Transverse colon (tissue), 3 donors: ENCODE measurements around the gene NYNRIN.

Experiments used
- EP300 ChIP-seq: sonication (generic); formaldehyde crosslinking; IDR thresholded peaks from one replicate; pipeline ENCODE4 v1.6.1; 2017; ENCODE audit warnings: antibody characterized with exemption, low read depth
- POLR2A ChIP-seq: fragments of 450-650 bp; IDR thresholded peaks from one replicate; pipeline ENCODE4 v1.6.1; 2016; ENCODE audit warnings: antibody characterized with exemption, mild to moderate bottlenecking, moderate library complexity
- TF ChIP-seq, protein P1 (sequence below), 5 experiments: fragments of 200-600 bp in 3 of 5; fragments of 450-650 bp in 2 of 5; sonication (generic) in 3 of 5; IDR thresholded peaks; 1 replicate in 2 of 5; 2 replicates in 3 of 5; pipeline ENCODE4 v1.5.1; 2016 to 2017; ENCODE audit warnings: antibody characterized with exemption in 5 of 5, inconsistent platforms in 3 of 5, mild to moderate bottlenecking in 2 of 5, moderate library complexity in 1 of 5

DNA sequence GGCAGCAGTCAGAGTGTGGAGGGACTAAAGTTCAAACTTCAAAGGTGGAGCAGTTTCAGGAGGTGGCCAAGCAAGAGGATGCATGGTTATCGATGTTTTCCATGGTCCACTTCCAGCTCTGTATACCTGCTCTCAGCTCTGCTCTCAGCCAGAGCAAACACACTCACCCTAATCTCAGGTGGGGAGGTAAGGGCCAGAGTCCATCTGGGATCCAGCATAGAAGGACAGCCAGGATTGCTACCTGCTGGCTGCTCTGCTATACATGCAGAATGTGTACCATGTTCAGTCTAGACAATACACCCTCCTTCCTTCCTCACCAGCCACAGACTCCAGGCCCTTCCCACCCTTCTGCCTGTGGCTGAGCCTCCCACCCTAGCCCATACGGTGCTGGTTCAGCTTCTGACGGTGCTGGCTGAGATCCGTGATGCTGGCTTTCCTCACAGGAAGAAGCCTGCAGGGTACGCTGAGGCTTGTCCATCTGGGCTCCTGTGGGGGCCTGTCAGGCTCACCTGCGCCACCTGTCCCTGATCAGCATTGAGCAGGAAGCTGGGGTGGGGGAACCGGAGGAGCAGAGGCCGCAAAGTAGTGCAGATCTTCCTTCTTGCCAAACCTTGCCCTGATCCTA lies 28.2 kb downstream of the NYNRIN start:
- TF ChIP-seq POLR2A (peak; percentile 35), EP300 (no peak)
- TF ChIP-seq, protein P1, sequence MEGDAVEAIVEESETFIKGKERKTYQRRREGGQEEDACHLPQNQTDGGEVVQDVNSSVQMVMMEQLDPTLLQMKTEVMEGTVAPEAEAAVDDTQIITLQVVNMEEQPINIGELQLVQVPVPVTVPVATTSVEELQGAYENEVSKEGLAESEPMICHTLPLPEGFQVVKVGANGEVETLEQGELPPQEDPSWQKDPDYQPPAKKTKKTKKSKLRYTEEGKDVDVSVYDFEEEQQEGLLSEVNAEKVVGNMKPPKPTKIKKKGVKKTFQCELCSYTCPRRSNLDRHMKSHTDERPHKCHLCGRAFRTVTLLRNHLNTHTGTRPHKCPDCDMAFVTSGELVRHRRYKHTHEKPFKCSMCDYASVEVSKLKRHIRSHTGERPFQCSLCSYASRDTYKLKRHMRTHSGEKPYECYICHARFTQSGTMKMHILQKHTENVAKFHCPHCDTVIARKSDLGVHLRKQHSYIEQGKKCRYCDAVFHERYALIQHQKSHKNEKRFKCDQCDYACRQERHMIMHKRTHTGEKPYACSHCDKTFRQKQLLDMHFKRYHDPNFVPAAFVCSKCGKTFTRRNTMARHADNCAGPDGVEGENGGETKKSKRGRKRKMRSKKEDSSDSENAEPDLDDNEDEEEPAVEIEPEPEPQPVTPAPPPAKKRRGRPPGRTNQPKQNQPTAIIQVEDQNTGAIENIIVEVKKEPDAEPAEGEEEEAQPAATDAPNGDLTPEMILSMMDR (IDR thresholded peaks at IDR 0.05) = no peak
